NT2/D1 (cell line): ENCODE data around the gene IFNA5.

Experiments used
- DNase-seq: peaks from one replicate; pipeline ENCODE4 v3.0.0-alpha.2; 2011; ENCODE audit warnings: low read depth, low spot score
- H3K27me3 ChIP-seq: 2 replicates; pipeline ENCODE4 v1.6.0; 2011; ENCODE audit warnings: mild to moderate bottlenecking; ENCODE audit not compliant: insufficient read length, insufficient read depth
- H3K36me3 ChIP-seq: 2 replicates; pipeline ENCODE4 v1.6.1; 2011; ENCODE audit warnings: mild to moderate bottlenecking, low read length, mixed read lengths; ENCODE audit not compliant: insufficient read depth, insufficient read length
- H3K4me1 ChIP-seq: 2 replicates; pipeline ENCODE4 v1.5.1; 2011; ENCODE audit not compliant: insufficient read depth, insufficient read length
- H3K4me3 ChIP-seq: 2 replicates; pipeline ENCODE4 v1.5.1; 2011; ENCODE audit warnings: low read depth; ENCODE audit not compliant: insufficient read length
- H3K9ac ChIP-seq: 2 replicates; pipeline ENCODE4 v1.6.0; 2011; ENCODE audit warnings: low read depth; ENCODE audit not compliant: insufficient read length
- H3K9me3 ChIP-seq: 2 replicates; pipeline ENCODE4 v1.5.1; 2011; ENCODE audit warnings: mild to moderate bottlenecking, low read length; ENCODE audit not compliant: insufficient read depth
- SUZ12 ChIP-seq: IDR thresholded peaks from 2 replicates; pipeline ENCODE4 v1.6.1; 2011; ENCODE audit not compliant: insufficient read length, insufficient read depth; ENCODE audit errors: extremely low read depth
- YY1 ChIP-seq: IDR thresholded peaks from 2 replicates; pipeline ENCODE4 v1.6.1; 2011; ENCODE audit not compliant: insufficient read length, insufficient read depth
- ZNF274 ChIP-seq: IDR thresholded peaks from 2 replicates; pipeline ENCODE4 v1.6.1; 2011; ENCODE audit warnings: mild to moderate bottlenecking, low read depth, low read length

Gene IFNA5

GRCh38 chr9:21305213-21305612, at the start of gene IFNA5:
Gene IFNA5, minus strand, starts transcription at chr9:21305313. Its CDS starts 57 bp downstream, at chr9:21305256.
- Histone ChIP-seq H3K27me3 (no peaks in the 10 kb centered on the region), H3K9me3 (no peaks in the 10 kb centered on the region), H3K4me3 (no peak within 1 kb of the TSS), H3K9ac (no peak within 1 kb of the TSS), H3K36me3 (no peaks in the 10 kb centered on the region), H3K4me1 (no peaks in the 10 kb centered on the region)
- DNase-seq = no peak
- TF ChIP-seq SUZ12 = no peak
- no peak for TF ChIP-seq YY1
- TF ChIP-seq ZNF274 = no peak

- no peaks in the 10 kb centered on the region for H3K4me1 ChIP-seq
- no peaks in the 10 kb centered on the region for H3K36me3 ChIP-seq
- no peak for TF ChIP-seq YY1
- TF ChIP-seq SUZ12 = no peak
Observed at GRCh38 chr9:21350787-21351186, 45.7 kb upstream of the IFNA5 start, which contains the start of gene IFNA6. Gene IFNA6, minus strand, starts transcription at chr9:21350887. Its CDS starts 0 bp downstream, at chr9:21350887.

GRCh38 chr9:21348430-21348970, 43.4 kb upstream of the IFNA5 start:
- Histone ChIP-seq H3K4me1 (no peaks in the 10 kb centered on the region), H3K9me3 (no peaks in the 10 kb centered on the region), H3K27me3 (no peaks in the 10 kb centered on the region), H3K36me3 (no peaks in the 10 kb centered on the region), H3K4me3 (no peak overlapping the region), H3K9ac (no peak overlapping the region)
- no peak for TF ChIP-seq YY1
- no peak for TF ChIP-seq ZNF274
- TF ChIP-seq SUZ12 = no peak
- DNase-seq = no peak

More at GRCh38 chr9:21350787-21351186, 45.7 kb upstream of the IFNA5 start, which contains the start of gene IFNA6:
- Histone ChIP-seq H3K4me3 (no peak within 1 kb of the TSS), H3K9me3 (no peaks in the 10 kb centered on the region), H3K27me3 (no peaks in the 10 kb centered on the region), H3K9ac (no peak within 1 kb of the TSS)
- DNase-seq = no peak

- Histone ChIP-seq H3K9me3 (no peaks in the 10 kb centered on the region), H3K36me3 (no peaks in the 10 kb centered on the region), H3K4me3 (no peak overlapping the region), H3K4me1 (no peaks in the 10 kb centered on the region), H3K9ac (no peak overlapping the region), H3K27me3 (no peaks in the 10 kb centered on the region)
- no peak for DNase-seq
- TF ChIP-seq SUZ12 = no peak
- TF ChIP-seq ZNF274 = no peak
- no peak for TF ChIP-seq YY1
Observed at GRCh38 chr9:21340735-21341134, 35.6 kb upstream of the IFNA5 start.

GRCh38 chr9:21336457-21336856, 31.3 kb upstream of the IFNA5 start:
- H3K36me3 ChIP-seq = peaks cover 25% of the 10 kb centered on the region
- no peak overlapping the region for H3K4me3 ChIP-seq
- H3K9me3 ChIP-seq = peaks cover 14% of the 10 kb centered on the region; the same call in 1 of the 2 replicates
- H3K27me3 ChIP-seq = no peaks in the 10 kb centered on the region
- DNase-seq = no peak
- H3K9ac ChIP-seq = no peak overlapping the region
- H3K4me1 ChIP-seq = no peaks in the 10 kb centered on the region
- TF ChIP-seq SUZ12 (no peak), YY1 (no peak), ZNF274 (no peak)

- TF ChIP-seq SUZ12 = no peak
- no peak for TF ChIP-seq ZNF274
- TF ChIP-seq YY1 = no peak
- peak; percentile 84 for DNase-seq
- peak within 1 kb of the TSS; percentile 87 for H3K4me3 ChIP-seq
- peaks cover 40% of the 10 kb centered on the region for H3K36me3 ChIP-seq
- no peaks in the 10 kb centered on the region for H3K27me3 ChIP-seq
- peaks cover 14% of the 10 kb centered on the region; the same call in 1 of the 2 replicates for H3K9me3 ChIP-seq
- H3K4me1 ChIP-seq = no peaks in the 10 kb centered on the region
- peak within 1 kb of the TSS; percentile 94 for H3K9ac ChIP-seq
Observed at GRCh38 chr9:21334701-21335632, 29.9 kb upstream of the IFNA5 start, which contains the start of gene KLHL9. Gene KLHL9, minus strand, starts transcription at chr9:21335404. Its CDS starts 545 bp downstream, at chr9:21334859.

GRCh38 chr9:21333226-21333625, 28.1 kb upstream of the IFNA5 start:
- Histone ChIP-seq H3K4me3 (peak overlapping the region; percentile 6), H3K9me3 (peaks cover 14% of the 10 kb centered on the region; the same call in 1 of the 2 replicates), H3K9ac (no peak overlapping the region), H3K27me3 (no peaks in the 10 kb centered on the region), H3K4me1 (no peaks in the 10 kb centered on the region), H3K36me3 (peaks cover 53% of the 10 kb centered on the region)
- DNase-seq = no peak
- no peak for TF ChIP-seq YY1
